ENCODE results near the gene SEC31B. TPM values are rescaled to one million over a fixed set of nuclear protein-coding genes. Genes with fewer than 3 reads are reported as not detected.

SEC31B gene
- total RNA-seq, 4 donors from 2014 or later: 2.8 to 5.2 (median 4.1) TPM

DNA sequence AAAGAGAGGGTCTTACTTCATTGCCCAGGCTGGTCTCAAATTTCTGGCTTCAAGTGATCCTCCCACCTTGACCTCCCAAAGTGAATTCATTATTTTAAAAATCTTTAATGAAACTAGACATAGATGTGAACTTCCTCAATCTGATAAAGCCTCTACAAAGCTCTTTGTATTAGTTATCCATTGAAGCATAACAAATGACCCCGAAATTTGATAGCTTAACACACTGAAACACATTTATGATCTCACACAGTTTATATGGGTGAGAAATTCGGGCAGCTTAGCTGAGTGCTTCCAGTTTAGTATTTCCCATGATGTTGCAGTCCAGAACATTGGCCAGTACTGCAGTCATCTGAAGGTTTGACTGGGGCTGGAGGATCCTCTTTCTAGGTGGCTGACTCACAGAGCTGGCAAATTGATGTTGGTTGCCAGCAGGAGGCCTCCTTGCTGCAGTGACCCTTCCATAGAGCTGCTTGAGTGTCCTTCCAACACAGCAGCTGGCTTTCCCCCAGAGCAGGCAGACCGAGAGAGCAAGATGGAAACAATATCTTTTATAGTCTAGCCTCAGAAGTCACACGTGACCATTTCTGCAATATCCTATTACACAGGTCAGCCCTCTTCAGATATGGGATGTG lies 73.4 kb downstream of the SEC31B start:
- Histone ChIP-seq H3K27me3 (peaks cover 0 to 5% (median 0%) of the 10 kb centered on the region in 4 donors), H3K4me3 (no peak overlapping the region), H3K9me3 (no peaks in the 10 kb centered on the region), H3K27ac (replicated peaks in 1 of 4) (no peak overlapping the region), H3K36me3 (no peaks in the 10 kb centered on the region), H3K4me1 (no peaks in the 10 kb centered on the region)
- no peak for DNase-seq (ENCODE audit: extremely low spot score)
- TF ChIP-seq POLR2A (IDR thresholded peaks at IDR 0.05; ENCODE audit: low read depth) (no peak), EP300 (IDR thresholded peaks at IDR 0.05) (no peak), POLR2AphosphoS5 (IDR thresholded peaks at IDR 0.05) (no peak)
- TF ChIP-seq, protein P1, sequence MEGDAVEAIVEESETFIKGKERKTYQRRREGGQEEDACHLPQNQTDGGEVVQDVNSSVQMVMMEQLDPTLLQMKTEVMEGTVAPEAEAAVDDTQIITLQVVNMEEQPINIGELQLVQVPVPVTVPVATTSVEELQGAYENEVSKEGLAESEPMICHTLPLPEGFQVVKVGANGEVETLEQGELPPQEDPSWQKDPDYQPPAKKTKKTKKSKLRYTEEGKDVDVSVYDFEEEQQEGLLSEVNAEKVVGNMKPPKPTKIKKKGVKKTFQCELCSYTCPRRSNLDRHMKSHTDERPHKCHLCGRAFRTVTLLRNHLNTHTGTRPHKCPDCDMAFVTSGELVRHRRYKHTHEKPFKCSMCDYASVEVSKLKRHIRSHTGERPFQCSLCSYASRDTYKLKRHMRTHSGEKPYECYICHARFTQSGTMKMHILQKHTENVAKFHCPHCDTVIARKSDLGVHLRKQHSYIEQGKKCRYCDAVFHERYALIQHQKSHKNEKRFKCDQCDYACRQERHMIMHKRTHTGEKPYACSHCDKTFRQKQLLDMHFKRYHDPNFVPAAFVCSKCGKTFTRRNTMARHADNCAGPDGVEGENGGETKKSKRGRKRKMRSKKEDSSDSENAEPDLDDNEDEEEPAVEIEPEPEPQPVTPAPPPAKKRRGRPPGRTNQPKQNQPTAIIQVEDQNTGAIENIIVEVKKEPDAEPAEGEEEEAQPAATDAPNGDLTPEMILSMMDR (IDR thresholded peaks at IDR 0.05): no peak
- intact Hi-C loops (cut with DNase I): no loop called here
- 74% methylated on average over 4 of the region's 4 CpGs for WGBS

DNA sequence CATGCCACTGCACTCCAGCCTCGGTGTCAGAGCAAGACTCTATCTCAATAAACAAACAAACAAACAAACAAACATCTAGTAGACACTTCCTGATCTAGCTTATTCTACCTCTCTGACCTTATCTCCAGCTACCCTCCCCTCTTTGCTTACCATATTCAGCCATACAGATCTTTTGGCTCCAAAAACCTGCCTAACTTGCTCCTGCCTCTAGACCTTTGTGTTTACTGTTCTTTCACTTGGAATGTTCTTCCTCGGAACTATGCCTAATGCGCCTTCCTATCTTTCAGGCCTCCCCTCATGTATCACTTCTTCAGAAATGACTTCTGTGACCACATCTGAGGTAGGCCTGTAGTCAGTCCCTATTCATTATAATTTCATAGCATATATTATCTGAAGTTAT lies 77.1 kb downstream of the SEC31B start:
- H3K36me3 ChIP-seq: no peaks in the 10 kb centered on the region
- no peak for TF ChIP-seq POLR2AphosphoS5 (IDR thresholded peaks at IDR 0.05)
- no peak for TF ChIP-seq POLR2A (IDR thresholded peaks at IDR 0.05; ENCODE audit: low read depth)
- TF ChIP-seq, protein P1 (IDR thresholded peaks at IDR 0.05): no peak
- no peak for TF ChIP-seq EP300 (IDR thresholded peaks at IDR 0.05)
- H3K4me3 ChIP-seq: no peak overlapping the region
- 73% methylated on average over 3 of the region's 3 CpGs for WGBS
- H3K4me1 ChIP-seq: no peaks in the 10 kb centered on the region
- intact Hi-C loops (cut with DNase I): no loop called here
- H3K9me3 ChIP-seq: no peaks in the 10 kb centered on the region
- DNase-seq (ENCODE audit: extremely low spot score): no peak
- H3K27ac ChIP-seq (replicated peaks in 1 of 4): no peak overlapping the region
- H3K27me3 ChIP-seq: peaks cover 0 to 5% (median 0%) of the 10 kb centered on the region in 4 donors

DNA sequence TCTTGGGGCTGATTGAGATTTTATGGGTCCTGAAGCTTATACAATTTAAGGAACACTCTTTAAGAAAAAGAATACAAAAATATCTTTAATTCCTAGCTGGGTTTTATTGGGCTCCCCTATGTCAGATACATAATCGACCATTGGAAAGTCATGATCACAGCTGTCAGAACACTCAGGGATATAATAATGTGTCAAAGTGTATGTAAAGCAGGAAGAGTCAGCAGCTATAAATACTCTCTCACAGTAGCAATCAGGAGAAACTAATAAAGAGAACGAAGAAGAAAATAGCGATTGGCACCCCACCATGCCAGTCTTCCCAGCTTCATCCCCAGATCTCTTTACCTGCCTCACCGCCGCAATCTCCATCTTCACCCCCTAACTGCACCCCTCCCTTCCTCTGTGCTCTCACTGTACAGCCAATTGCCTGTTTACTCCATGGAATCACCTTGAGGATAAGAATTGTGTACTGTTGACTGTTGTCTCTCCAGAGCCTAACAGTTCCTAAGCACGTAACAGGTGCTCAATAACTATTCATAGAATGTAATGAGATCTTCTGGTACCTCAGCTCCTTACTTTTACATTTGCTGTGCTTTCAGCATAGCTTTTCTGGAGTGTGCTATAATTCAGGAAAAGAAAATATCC lies 80.9 kb downstream of the SEC31B start:
- no peaks in the 10 kb centered on the region for H3K4me1 ChIP-seq
- no peak for DNase-seq (ENCODE audit: extremely low spot score)
- H3K27me3 ChIP-seq: peaks cover 0 to 11% (median 0%) of the 10 kb centered on the region in 4 donors
- H3K4me3 ChIP-seq: no peak overlapping the region
- TF ChIP-seq EP300 (IDR thresholded peaks at IDR 0.05): no peak
- TF ChIP-seq, protein P1 (IDR thresholded peaks at IDR 0.05): no peak
- no peak for TF ChIP-seq POLR2A (IDR thresholded peaks at IDR 0.05; ENCODE audit: low read depth)
- no peak for TF ChIP-seq POLR2AphosphoS5 (IDR thresholded peaks at IDR 0.05)
- no peak overlapping the region for H3K27ac ChIP-seq (replicated peaks in 1 of 4)
- H3K36me3 ChIP-seq: no peaks in the 10 kb centered on the region
- intact Hi-C loops (cut with DNase I): no loop called here
- H3K9me3 ChIP-seq: no peaks in the 10 kb centered on the region
- WGBS: 84% methylated on average over 6 of the region's 6 CpGs

Other genes starting within 250 kb of the SEC31B start
- 10 to 100 TPM; 11.2 to 23.4 (median 17.5) TPM for gene BLOC1S2, start 233.2 kb downstream of the SEC31B start, total RNA-seq
- not detected for gene PKD2L1, start 189.6 kb downstream of the SEC31B start, total RNA-seq
- gene SCD, start 172.6 kb downstream of the SEC31B start, total RNA-seq: 10 to 100 TPM in 1 of 4 donors, 1 to 10 TPM in 3; 7.1 to 16.8 (median 9.1) TPM
- gene WNT8B, start 56.9 kb downstream of the SEC31B start, total RNA-seq: not detected
- 100 to 1,000 TPM; 231 to 315 (median 279) TPM for gene NDUFB8, start 10.0 kb upstream of the SEC31B start, total RNA-seq
- gene HIF1AN, start 16.1 kb upstream of the SEC31B start, total RNA-seq: 10 to 100 TPM in 3 of 4 donors, 1 to 10 TPM in 1; 7.6 to 15.4 (median 13.6) TPM
- gene PAX2, start 225.7 kb upstream of the SEC31B start, total RNA-seq: not detected